Measurements from ENCODE around the gene NF2.

DNA sequence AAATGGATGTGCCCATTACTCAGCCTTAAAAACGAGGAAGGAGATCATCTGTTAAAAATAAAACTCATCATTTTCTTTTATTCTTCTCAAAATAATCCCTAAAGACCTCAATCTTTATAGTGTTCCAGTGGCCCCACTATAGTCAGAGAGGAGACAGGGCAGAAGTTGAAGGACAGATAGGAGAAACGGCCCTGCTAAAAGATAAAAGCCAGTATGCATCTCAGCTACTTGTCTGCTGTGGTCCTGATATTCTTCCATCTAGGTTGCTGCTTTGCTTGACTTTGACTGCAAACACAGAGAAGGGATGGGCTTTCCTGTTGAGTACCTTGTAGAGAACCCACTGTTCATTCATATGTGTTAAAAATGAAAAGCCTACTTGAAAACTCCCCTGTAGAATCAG is 31.4 kb downstream of the NF2 start:
- TF ChIP-seq POLR2AphosphoS5 (IDR thresholded peaks at IDR 0.05): no peak
- no peak for TF ChIP-seq POLR2A (IDR thresholded peaks at IDR 0.05)
- TF ChIP-seq, protein P1, sequence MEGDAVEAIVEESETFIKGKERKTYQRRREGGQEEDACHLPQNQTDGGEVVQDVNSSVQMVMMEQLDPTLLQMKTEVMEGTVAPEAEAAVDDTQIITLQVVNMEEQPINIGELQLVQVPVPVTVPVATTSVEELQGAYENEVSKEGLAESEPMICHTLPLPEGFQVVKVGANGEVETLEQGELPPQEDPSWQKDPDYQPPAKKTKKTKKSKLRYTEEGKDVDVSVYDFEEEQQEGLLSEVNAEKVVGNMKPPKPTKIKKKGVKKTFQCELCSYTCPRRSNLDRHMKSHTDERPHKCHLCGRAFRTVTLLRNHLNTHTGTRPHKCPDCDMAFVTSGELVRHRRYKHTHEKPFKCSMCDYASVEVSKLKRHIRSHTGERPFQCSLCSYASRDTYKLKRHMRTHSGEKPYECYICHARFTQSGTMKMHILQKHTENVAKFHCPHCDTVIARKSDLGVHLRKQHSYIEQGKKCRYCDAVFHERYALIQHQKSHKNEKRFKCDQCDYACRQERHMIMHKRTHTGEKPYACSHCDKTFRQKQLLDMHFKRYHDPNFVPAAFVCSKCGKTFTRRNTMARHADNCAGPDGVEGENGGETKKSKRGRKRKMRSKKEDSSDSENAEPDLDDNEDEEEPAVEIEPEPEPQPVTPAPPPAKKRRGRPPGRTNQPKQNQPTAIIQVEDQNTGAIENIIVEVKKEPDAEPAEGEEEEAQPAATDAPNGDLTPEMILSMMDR (IDR thresholded peaks at IDR 0.05): no peak
